ENCODE data around the gene GPC6. TPM values are rescaled to one million over a fixed set of nuclear protein-coding genes. Genes with fewer than 3 reads are reported as not detected.
A peak's percentile ranks its signal among the peaks of the same experiment; 100 is the strongest.

The GPC6 gene
- total RNA-seq, 1 donor from 2014 or later, result 16.1 TPM

GRCh38 chr13:94416454-94417080 lies 1190.0 kb downstream of the GPC6 start:
- H3K4me3 Mint-ChIP-seq (ENCODE audit: unreplicated experiment), result no peak overlapping the region
- peaks cover 1% of the 10 kb centered on the region for H3K27me3 Mint-ChIP-seq (ENCODE audit: unreplicated experiment)
- peak; percentile 52 for DNase-seq (ENCODE audit: low spot score)
- H3K9me3 Mint-ChIP-seq (ENCODE audit: unreplicated experiment), result no peaks in the 10 kb centered on the region
- no peak overlapping the region for H3K27ac Mint-ChIP-seq (ENCODE audit: unreplicated experiment)
- peak; percentile 63 for TF ChIP-seq CTCF (IDR thresholded peaks at IDR 0.05; ENCODE audit: unreplicated experiment)
- no peaks in the 10 kb centered on the region for H3K36me3 Mint-ChIP-seq (ENCODE audit: low read depth, unreplicated experiment)
- H3K4me1 Mint-ChIP-seq (ENCODE audit: unreplicated experiment), result peaks cover 6% of the 10 kb centered on the region

- Mint-ChIP-seq H3K27me3 (ENCODE audit: unreplicated experiment) (peaks cover 1% of the 10 kb centered on the region), H3K36me3 (ENCODE audit: low read depth, unreplicated experiment) (no peaks in the 10 kb centered on the region), H3K9me3 (ENCODE audit: unreplicated experiment) (no peaks in the 10 kb centered on the region), H3K27ac (ENCODE audit: unreplicated experiment) (no peak overlapping the region), H3K4me1 (ENCODE audit: unreplicated experiment) (peaks cover 6% of the 10 kb centered on the region), H3K4me3 (ENCODE audit: unreplicated experiment) (no peak overlapping the region)
- DNase-seq (ENCODE audit: low spot score), result no peak
- no peak for TF ChIP-seq CTCF (IDR thresholded peaks at IDR 0.05; ENCODE audit: unreplicated experiment)
Observed at GRCh38 chr13:94417294-94417693, 1190.7 kb downstream of the GPC6 start.

DNA sequence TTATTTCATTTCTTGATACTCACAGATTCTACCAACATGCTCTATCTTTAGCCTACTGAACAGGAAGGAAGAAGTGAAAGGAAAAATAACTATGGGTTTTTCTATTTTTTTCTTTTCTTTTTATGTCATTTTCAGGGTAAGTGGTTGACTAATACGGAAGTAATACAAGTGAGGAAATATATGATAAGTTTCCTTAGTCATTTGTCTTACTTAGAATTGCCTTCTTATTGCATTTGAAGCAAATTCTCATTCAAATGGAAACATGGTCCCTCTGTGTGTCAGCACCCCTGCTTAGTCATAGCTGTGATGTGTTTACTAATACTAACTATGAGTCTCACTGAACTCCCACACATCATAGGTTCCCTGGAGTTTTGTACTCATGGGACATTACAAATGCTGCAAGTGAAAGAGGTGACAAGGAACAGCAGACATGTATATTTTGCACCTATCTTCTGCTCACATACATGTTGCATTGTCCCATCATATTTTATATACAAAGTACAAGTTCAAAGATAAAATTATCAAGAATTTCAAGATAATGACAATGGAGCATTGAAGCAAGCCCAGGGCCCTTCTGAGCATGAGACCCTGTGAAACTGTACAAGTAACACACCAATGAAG lies 1192.8 kb downstream of the GPC6 start:
- no peak overlapping the region for H3K27ac Mint-ChIP-seq (ENCODE audit: unreplicated experiment)
- H3K9me3 Mint-ChIP-seq (ENCODE audit: unreplicated experiment), result no peaks in the 10 kb centered on the region
- H3K36me3 Mint-ChIP-seq (ENCODE audit: low read depth, unreplicated experiment), result no peaks in the 10 kb centered on the region
- no peak overlapping the region for H3K4me3 Mint-ChIP-seq (ENCODE audit: unreplicated experiment)
- H3K4me1 Mint-ChIP-seq (ENCODE audit: unreplicated experiment), result peaks cover 6% of the 10 kb centered on the region
- peaks cover 1% of the 10 kb centered on the region for H3K27me3 Mint-ChIP-seq (ENCODE audit: unreplicated experiment)
- no peak for DNase-seq (ENCODE audit: low spot score)
- TF ChIP-seq CTCF (IDR thresholded peaks at IDR 0.05; ENCODE audit: unreplicated experiment), result no peak

- Mint-ChIP-seq H3K27me3 (ENCODE audit: unreplicated experiment) (peaks cover 1% of the 10 kb centered on the region), H3K4me1 (ENCODE audit: unreplicated experiment) (peaks cover 6% of the 10 kb centered on the region), H3K36me3 (ENCODE audit: low read depth, unreplicated experiment) (no peaks in the 10 kb centered on the region), H3K27ac (ENCODE audit: unreplicated experiment) (no peak overlapping the region), H3K9me3 (ENCODE audit: unreplicated experiment) (no peaks in the 10 kb centered on the region), H3K4me3 (ENCODE audit: unreplicated experiment) (no peak overlapping the region)
- DNase-seq (ENCODE audit: low spot score), result no peak
- no peak for TF ChIP-seq CTCF (IDR thresholded peaks at IDR 0.05; ENCODE audit: unreplicated experiment)
Observed at GRCh38 chr13:94419925-94420305, 1193.3 kb downstream of the GPC6 start.

DNA sequence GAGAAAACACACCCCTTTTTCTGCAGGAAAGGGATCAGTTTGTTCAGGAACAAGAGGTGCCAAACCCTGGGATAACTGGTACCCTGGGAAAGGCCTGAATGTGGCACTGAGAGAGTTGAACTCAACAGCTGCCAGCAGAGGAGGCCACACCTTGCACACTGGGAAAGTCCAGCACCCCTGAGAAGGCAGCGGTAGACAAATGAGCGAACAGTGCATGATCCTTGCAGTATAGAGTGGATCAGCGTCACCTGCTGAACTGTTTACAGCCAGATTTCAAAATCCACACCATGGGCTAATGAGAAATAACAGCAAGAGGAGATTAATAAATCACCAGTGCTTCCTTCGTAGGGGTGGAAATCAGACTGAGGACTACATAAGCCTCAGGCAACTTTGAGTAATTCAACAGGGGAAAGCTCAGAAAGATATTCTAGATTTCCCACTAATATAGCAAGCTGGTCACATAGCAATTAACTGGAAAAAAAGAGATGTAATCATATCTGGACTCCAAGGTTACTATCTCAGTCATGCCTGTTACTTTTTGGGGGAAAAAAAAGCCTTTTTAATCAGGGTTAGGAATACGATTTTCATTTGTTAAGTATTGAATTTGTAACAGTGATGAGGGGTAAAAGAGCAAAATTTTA lies 1200.8 kb downstream of the GPC6 start:
- Mint-ChIP-seq H3K4me1 (ENCODE audit: unreplicated experiment) (no peaks in the 10 kb centered on the region), H3K27ac (ENCODE audit: unreplicated experiment) (no peak overlapping the region), H3K4me3 (ENCODE audit: unreplicated experiment) (no peak overlapping the region), H3K36me3 (ENCODE audit: low read depth, unreplicated experiment) (no peaks in the 10 kb centered on the region), H3K27me3 (ENCODE audit: unreplicated experiment) (no peaks in the 10 kb centered on the region), H3K9me3 (ENCODE audit: unreplicated experiment) (no peaks in the 10 kb centered on the region)
- TF ChIP-seq CTCF (IDR thresholded peaks at IDR 0.05; ENCODE audit: unreplicated experiment), result no peak
- DNase-seq (ENCODE audit: low spot score), result no peak

Measured in endothelial cell (in vitro differentiated cells).